Measurements from ENCODE around the gene FOXG1.

GRCh38 chr14:28770630-28771029, 4.0 kb downstream of the FOXG1 start:
- TF ChIP-seq CTCF (IDR thresholded peaks at IDR 0.05; ENCODE audit: low read length) (no peak), EZH2 (IDR thresholded peaks at IDR 0.05; ENCODE audit: borderline replicate concordance, low read length) (no peak)

All from OCI-LY1 (cell line).